T-helper 2 cell treated with Interferon-gamma antibody and Interleukin-4, amounts not matched to agents 5 μg/mL and 100 μg/mL, for 36 hours (primary cell): ENCODE measurements around the gene ANAPC7.
"Not testable (repeated sequence)": the region's sequence is repeated elsewhere in the genome, so short reads cannot be mapped to it uniquely, and the experiment has no call there.

ENCODE experiments used
- DNase-seq: peaks from one replicate; pipeline ENCODE4 v3.0.0; 2021; ENCODE audit warnings: low spot score
- H3K27ac Mint-ChIP-seq: one replicate; pipeline ENCODE4 v1.8.0; 2021; ENCODE audit warnings: mild to moderate bottlenecking, mixed read lengths
- H3K27me3 Mint-ChIP-seq: one replicate; pipeline ENCODE4 v1.8.0; 2021; ENCODE audit warnings: low read depth, mixed read lengths
- H3K36me3 Mint-ChIP-seq: one replicate; pipeline ENCODE4 v1.8.0; 2021; ENCODE audit warnings: low read depth, mixed read lengths
- H3K4me1 Mint-ChIP-seq: one replicate; pipeline ENCODE4 v1.8.0; 2021; ENCODE audit warnings: low read depth, mixed read lengths
- H3K4me3 Mint-ChIP-seq: one replicate; pipeline ENCODE4 v1.8.0; 2022; ENCODE audit warnings: mild to moderate bottlenecking, moderate library complexity, mixed read lengths
- H3K9me3 Mint-ChIP-seq: one replicate; pipeline ENCODE4 v1.8.0; 2021; ENCODE audit warnings: mixed read lengths

Gene ANAPC7

GRCh38 chr12:110348431-110349059, 55.0 kb downstream of the ANAPC7 start:
- DNase-seq: no peak
- peaks cover 43% of the 10 kb centered on the region for H3K4me1 Mint-ChIP-seq
- no peaks in the 10 kb centered on the region for H3K9me3 Mint-ChIP-seq
- H3K27ac Mint-ChIP-seq: peak overlapping the region; percentile 88
- H3K36me3 Mint-ChIP-seq: peaks cover 48% of the 10 kb centered on the region
- no peaks in the 10 kb centered on the region for H3K27me3 Mint-ChIP-seq
- H3K4me3 Mint-ChIP-seq: no peak overlapping the region

- Mint-ChIP-seq H3K4me1 (peaks cover 39% of the 10 kb centered on the region), H3K36me3 (peaks cover 56% of the 10 kb centered on the region), H3K27me3 (no peaks in the 10 kb centered on the region), H3K9me3 (no peaks in the 10 kb centered on the region), H3K27ac (peak overlapping the region; percentile 62), H3K4me3 (no peak overlapping the region)
- DNase-seq: no peak
These were observed 55.7 kb downstream of the ANAPC7 start for GRCh38 chr12:110347767-110348166.

GRCh38 chr12:110345963-110346362, 57.5 kb downstream of the ANAPC7 start:
- H3K4me1 Mint-ChIP-seq: peaks cover 39% of the 10 kb centered on the region
- DNase-seq: no peak
- no peaks in the 10 kb centered on the region for H3K9me3 Mint-ChIP-seq
- H3K27ac Mint-ChIP-seq: no peak overlapping the region
- no peak overlapping the region for H3K4me3 Mint-ChIP-seq
- H3K27me3 Mint-ChIP-seq: no peaks in the 10 kb centered on the region
- H3K36me3 Mint-ChIP-seq: peaks cover 70% of the 10 kb centered on the region

- H3K4me3 Mint-ChIP-seq: no peak overlapping the region
- peaks cover 77% of the 10 kb centered on the region for H3K36me3 Mint-ChIP-seq
- no peak for DNase-seq
- no peaks in the 10 kb centered on the region for H3K9me3 Mint-ChIP-seq
- H3K4me1 Mint-ChIP-seq: peaks cover 37% of the 10 kb centered on the region
- H3K27me3 Mint-ChIP-seq: no peaks in the 10 kb centered on the region
- H3K27ac Mint-ChIP-seq: no peak overlapping the region
These were observed 58.3 kb downstream of the ANAPC7 start for GRCh38 chr12:110345176-110345661.

- Mint-ChIP-seq H3K4me1 (peaks cover 31% of the 10 kb centered on the region), H3K36me3 (peaks cover 79% of the 10 kb centered on the region), H3K27me3 (no peaks in the 10 kb centered on the region), H3K9me3 (no peaks in the 10 kb centered on the region), H3K27ac (no peak overlapping the region), H3K4me3 (no peak overlapping the region)
- no peak for DNase-seq
These were observed 58.9 kb downstream of the ANAPC7 start for GRCh38 chr12:110344657-110345056.

GRCh38 chr12:110343736-110344555, 59.6 kb downstream of the ANAPC7 start:
- peaks cover 24% of the 10 kb centered on the region for H3K4me1 Mint-ChIP-seq
- H3K4me3 Mint-ChIP-seq: no peak overlapping the region
- no peak for DNase-seq
- no peaks in the 10 kb centered on the region for H3K9me3 Mint-ChIP-seq
- H3K27ac Mint-ChIP-seq: peak overlapping the region; percentile 20
- H3K27me3 Mint-ChIP-seq: no peaks in the 10 kb centered on the region
- peaks cover 80% of the 10 kb centered on the region for H3K36me3 Mint-ChIP-seq

- Mint-ChIP-seq H3K4me3 (no peak overlapping the region), H3K9me3 (no peaks in the 10 kb centered on the region), H3K36me3 (peaks cover 83% of the 10 kb centered on the region), H3K27ac (no peak overlapping the region), H3K27me3 (no peaks in the 10 kb centered on the region), H3K4me1 (peaks cover 16% of the 10 kb centered on the region)
- no peak for DNase-seq
These were observed 60.4 kb downstream of the ANAPC7 start for GRCh38 chr12:110343114-110343513.

- peaks cover 82% of the 10 kb centered on the region for H3K36me3 Mint-ChIP-seq
These were observed 61.4 kb downstream of the ANAPC7 start for GRCh38 chr12:110342157-110342556.

GRCh38 chr12:110340706-110341105, 62.8 kb downstream of the ANAPC7 start:
- H3K36me3 Mint-ChIP-seq: peaks cover 82% of the 10 kb centered on the region
- H3K27me3 Mint-ChIP-seq: no peaks in the 10 kb centered on the region
- H3K9me3 Mint-ChIP-seq: no peaks in the 10 kb centered on the region
- no peak overlapping the region for H3K27ac Mint-ChIP-seq
- H3K4me3 Mint-ChIP-seq: no peak overlapping the region
- DNase-seq: no peak
- peaks cover 5% of the 10 kb centered on the region for H3K4me1 Mint-ChIP-seq

More at GRCh38 chr12:110342157-110342556, 61.4 kb downstream of the ANAPC7 start:
- no peaks in the 10 kb centered on the region for H3K9me3 Mint-ChIP-seq
- H3K27me3 Mint-ChIP-seq: no peaks in the 10 kb centered on the region
- H3K27ac Mint-ChIP-seq: no peak overlapping the region
- H3K4me1 Mint-ChIP-seq: peaks cover 9% of the 10 kb centered on the region
- H3K4me3 Mint-ChIP-seq: no peak overlapping the region
- DNase-seq: no peak

GRCh38 chr12:110340261-110340660, 63.2 kb downstream of the ANAPC7 start:
- H3K4me1 Mint-ChIP-seq, H3K4me3 Mint-ChIP-seq, H3K27me3 Mint-ChIP-seq, DNase-seq, H3K27ac Mint-ChIP-seq, H3K9me3 Mint-ChIP-seq: not testable (repeated sequence)
- peaks cover 85% of the 10 kb centered on the region for H3K36me3 Mint-ChIP-seq

- DNase-seq: no peak
- Mint-ChIP-seq H3K36me3 (peaks cover 78% of the 10 kb centered on the region), H3K27me3 (no peaks in the 10 kb centered on the region), H3K4me1 (peaks cover 3% of the 10 kb centered on the region), H3K27ac (no peak overlapping the region), H3K4me3 (no peak overlapping the region), H3K9me3 (no peaks in the 10 kb centered on the region)
These were observed 64.1 kb downstream of the ANAPC7 start for GRCh38 chr12:110339184-110339952.

GRCh38 chr12:110338754-110339153, 64.8 kb downstream of the ANAPC7 start:
- Mint-ChIP-seq H3K4me1 (no peaks in the 10 kb centered on the region), H3K27me3 (no peaks in the 10 kb centered on the region), H3K4me3 (no peak overlapping the region), H3K9me3 (no peaks in the 10 kb centered on the region), H3K27ac (no peak overlapping the region), H3K36me3 (peaks cover 77% of the 10 kb centered on the region)
- no peak for DNase-seq

- Mint-ChIP-seq H3K4me1 (no peaks in the 10 kb centered on the region), H3K9me3 (no peaks in the 10 kb centered on the region), H3K36me3 (peaks cover 78% of the 10 kb centered on the region), H3K27me3 (no peaks in the 10 kb centered on the region), H3K27ac (no peak overlapping the region), H3K4me3 (no peak overlapping the region)
- DNase-seq: no peak
These were observed 65.4 kb downstream of the ANAPC7 start for GRCh38 chr12:110337912-110338710.
